WTC11 (cell line): Measurements from ENCODE around the gene GHRHR. TPM values are rescaled to one million over a fixed set of nuclear protein-coding genes. Genes with fewer than 3 reads are reported as not detected.

Experiments
- ATAC-seq: fragments of 200-7000 bp; cut with Tn5 transposase; 2 replicates; pipeline ENCODE4 v1.10.0; 2021; ENCODE audit warnings: mild to moderate bottlenecking, moderate library complexity
- CTCF ChIA-PET: fragments of 300-600 bp; sonication (Branson Sonifier 250); formaldehyde crosslinking; loops from one replicate; lab custom pipeline; 2021; ENCODE audit warnings: antibody characterized with exemption; lab: Charles Lee
- POLR2A ChIA-PET: fragments of 350-600 bp; sonication (Branson Sonifier 250); formaldehyde crosslinking; loops from one replicate; lab custom pipeline; 2021; ENCODE audit warnings: antibody characterized with exemption; lab: Charles Lee
- DNase-seq: peaks from one replicate; pipeline ENCODE4 v3.0.0; 2021; ENCODE audit warnings: low spot score
- H3K27ac Mint-ChIP-seq: 2 replicates; pipeline ENCODE4 v1.8.0; 2021; ENCODE audit warnings: mixed read lengths
- H3K27me3 Mint-ChIP-seq: 2 replicates; pipeline ENCODE4 v1.8.0; 2021; ENCODE audit warnings: low read depth, mild to moderate bottlenecking, moderate library complexity, mixed read lengths
- H3K36me3 Mint-ChIP-seq: 2 replicates; pipeline ENCODE4 v1.8.0; 2021; ENCODE audit warnings: mixed read lengths
- H3K4me1 Mint-ChIP-seq: 2 replicates; pipeline ENCODE4 v1.8.0; 2022; ENCODE audit warnings: mixed read lengths
- H3K4me3 Mint-ChIP-seq: 2 replicates; pipeline ENCODE4 v1.8.0; 2021; ENCODE audit warnings: mild to moderate bottlenecking, moderate library complexity, mixed read lengths
- H3K9me3 Mint-ChIP-seq: 2 replicates; pipeline ENCODE4 v1.8.0; 2021; ENCODE audit warnings: mixed read lengths
- AR ChIP-seq: fragments of 250-450 bp; sonication (Bioruptor Pico); IDR thresholded peaks from 2 replicates; pipeline ENCODE4 v1.9.0; 2021; ENCODE audit warnings: mild to moderate bottlenecking
- CDX4 ChIP-seq: fragments of 250-450 bp; sonication (Bioruptor Pico); IDR thresholded peaks from 2 replicates; pipeline ENCODE4 v1.9.0; 2021; ENCODE audit warnings: moderate library complexity, mild to moderate bottlenecking, inconsistent platforms, borderline replicate concordance
- ESRRA ChIP-seq: sonication (generic); formaldehyde crosslinking; IDR thresholded peaks from 2 replicates; pipeline ENCODE4 v1.8.1; 2022; ENCODE audit warnings: mild to moderate bottlenecking, missing genetic modification reagents, borderline replicate concordance
- MXD4 ChIP-seq: fragments of 250-450 bp; sonication (Bioruptor Pico); IDR thresholded peaks from 2 replicates; pipeline ENCODE4 v1.8.0; 2021; ENCODE audit warnings: mild to moderate bottlenecking, moderate library complexity, borderline replicate concordance
- NR2C2 ChIP-seq: sonication (generic); formaldehyde crosslinking; IDR thresholded peaks from 2 replicates; pipeline ENCODE4 v1.8.0; 2022; ENCODE audit warnings: mild to moderate bottlenecking, missing genetic modification reagents
- SOX15 ChIP-seq: fragments of 250-450 bp; sonication (Bioruptor Pico); IDR thresholded peaks from 2 replicates; pipeline ENCODE4 v1.9.0; 2021; ENCODE audit warnings: mild to moderate bottlenecking
- TCF7 ChIP-seq: sonication (generic); formaldehyde crosslinking; IDR thresholded peaks from 2 replicates; pipeline ENCODE4 v1.8.0; 2022; ENCODE audit warnings: mild to moderate bottlenecking, low read depth, missing genetic modification reagents, moderate library complexity
- TP53 ChIP-seq: sonication (generic); formaldehyde crosslinking; IDR thresholded peaks from 2 replicates; pipeline ENCODE4 v1.8.1; 2023; ENCODE audit warnings: mild to moderate bottlenecking, missing genetic modification reagents
- ZBTB21 ChIP-seq: sonication (generic); formaldehyde crosslinking; IDR thresholded peaks from 2 replicates; pipeline ENCODE4 v1.8.1; 2023; ENCODE audit warnings: mild to moderate bottlenecking, missing genetic modification reagents, borderline replicate concordance
- ZNF138 ChIP-seq: sonication (generic); formaldehyde crosslinking; conservative IDR thresholded peaks from 2 replicates; pipeline ENCODE4 v1.8.1; 2022; ENCODE audit warnings: mild to moderate bottlenecking, moderate library complexity, missing genetic modification reagents
- ZNF219 ChIP-seq: sonication (generic); formaldehyde crosslinking; IDR thresholded peaks from 2 replicates; pipeline ENCODE4 v1.8.0; 2023; ENCODE audit warnings: missing genetic modification reagents, mild to moderate bottlenecking, borderline replicate concordance
- ZNF317 ChIP-seq: sonication (generic); formaldehyde crosslinking; IDR thresholded peaks from 2 replicates; pipeline ENCODE4 v1.8.1; 2023; ENCODE audit warnings: low read depth, mild to moderate bottlenecking, moderate library complexity, missing genetic modification reagents, borderline replicate concordance
- ZNF396 ChIP-seq: fragments of 250-450 bp; sonication (Bioruptor Pico); IDR thresholded peaks from 2 replicates; pipeline ENCODE4 v1.8.0; 2021; ENCODE audit warnings: mild to moderate bottlenecking, moderate library complexity, borderline replicate concordance
- ZNF423 ChIP-seq: fragments of 250-450 bp; sonication (Bioruptor Pico); IDR thresholded peaks from 2 replicates; pipeline ENCODE4 v2.1.2; 2022; ENCODE audit warnings: mild to moderate bottlenecking, moderate library complexity
- total RNA-seq: library from RNA; stranded (reverse); gene quantifications from 3 replicates; pipeline ENCODE4 v1.2.3, GENCODE V29; 2021
- TF ChIP-seq, protein P1 (sequence below): fragments of 250-450 bp; sonication (Bioruptor Pico); conservative IDR thresholded peaks from 2 replicates; pipeline ENCODE4 v1.9.0; 2021; ENCODE audit warnings: mild to moderate bottlenecking
- TF ChIP-seq, protein P2 (sequence below): sonication (generic); formaldehyde crosslinking; IDR thresholded peaks from 2 replicates; pipeline ENCODE4 v1.8.1; 2023; ENCODE audit warnings: mild to moderate bottlenecking, missing genetic modification reagents, borderline replicate concordance
- TF ChIP-seq, protein P3 (sequence below): sonication (generic); formaldehyde crosslinking; IDR thresholded peaks from 2 replicates; pipeline ENCODE4 v1.8.0; 2022; ENCODE audit warnings: mild to moderate bottlenecking, missing genetic modification reagents
- TF ChIP-seq, protein P4 (sequence below): sonication (generic); formaldehyde crosslinking; IDR thresholded peaks from 2 replicates; pipeline ENCODE4 v1.8.0; 2023; ENCODE audit warnings: mild to moderate bottlenecking, missing genetic modification reagents

The GHRHR gene
- total RNA-seq, 1 experiment from 2014 or later: 5.0 TPM

- TF ChIP-seq, protein P1, sequence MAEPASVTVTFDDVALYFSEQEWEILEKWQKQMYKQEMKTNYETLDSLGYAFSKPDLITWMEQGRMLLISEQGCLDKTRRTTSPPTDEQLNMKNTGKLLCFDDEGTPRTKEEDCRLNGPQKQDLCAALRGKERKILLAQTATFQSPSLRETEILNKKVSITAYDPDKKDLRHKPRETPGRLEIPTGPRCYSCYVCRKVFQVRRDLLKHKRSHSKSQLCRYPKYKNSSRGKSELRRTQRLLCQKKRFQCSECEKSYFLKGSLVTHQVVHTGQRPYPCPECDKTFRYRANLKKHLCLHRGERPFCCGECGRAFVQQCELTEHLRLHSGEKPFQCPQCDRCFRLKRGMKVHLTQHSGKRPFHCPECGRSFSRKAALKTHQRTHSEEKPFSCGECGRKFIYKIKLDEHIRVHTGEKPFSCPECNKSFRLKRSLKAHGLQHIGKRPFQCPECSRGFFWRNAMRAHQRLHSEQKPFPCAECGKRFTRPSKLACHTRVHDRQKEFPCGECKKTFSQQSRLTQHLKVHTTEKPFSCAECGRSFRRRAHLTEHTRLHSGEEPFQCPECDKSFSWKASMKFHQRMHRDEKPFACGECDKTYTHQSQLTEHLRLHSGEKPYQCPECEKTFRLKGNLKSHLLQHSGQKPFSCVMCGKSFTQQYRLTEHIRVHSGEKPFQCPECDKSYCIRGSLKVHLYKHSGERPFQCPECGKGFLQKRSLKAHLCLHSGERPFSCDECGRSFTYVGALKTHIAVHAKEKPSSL: no peak
- TF ChIP-seq, protein P2, sequence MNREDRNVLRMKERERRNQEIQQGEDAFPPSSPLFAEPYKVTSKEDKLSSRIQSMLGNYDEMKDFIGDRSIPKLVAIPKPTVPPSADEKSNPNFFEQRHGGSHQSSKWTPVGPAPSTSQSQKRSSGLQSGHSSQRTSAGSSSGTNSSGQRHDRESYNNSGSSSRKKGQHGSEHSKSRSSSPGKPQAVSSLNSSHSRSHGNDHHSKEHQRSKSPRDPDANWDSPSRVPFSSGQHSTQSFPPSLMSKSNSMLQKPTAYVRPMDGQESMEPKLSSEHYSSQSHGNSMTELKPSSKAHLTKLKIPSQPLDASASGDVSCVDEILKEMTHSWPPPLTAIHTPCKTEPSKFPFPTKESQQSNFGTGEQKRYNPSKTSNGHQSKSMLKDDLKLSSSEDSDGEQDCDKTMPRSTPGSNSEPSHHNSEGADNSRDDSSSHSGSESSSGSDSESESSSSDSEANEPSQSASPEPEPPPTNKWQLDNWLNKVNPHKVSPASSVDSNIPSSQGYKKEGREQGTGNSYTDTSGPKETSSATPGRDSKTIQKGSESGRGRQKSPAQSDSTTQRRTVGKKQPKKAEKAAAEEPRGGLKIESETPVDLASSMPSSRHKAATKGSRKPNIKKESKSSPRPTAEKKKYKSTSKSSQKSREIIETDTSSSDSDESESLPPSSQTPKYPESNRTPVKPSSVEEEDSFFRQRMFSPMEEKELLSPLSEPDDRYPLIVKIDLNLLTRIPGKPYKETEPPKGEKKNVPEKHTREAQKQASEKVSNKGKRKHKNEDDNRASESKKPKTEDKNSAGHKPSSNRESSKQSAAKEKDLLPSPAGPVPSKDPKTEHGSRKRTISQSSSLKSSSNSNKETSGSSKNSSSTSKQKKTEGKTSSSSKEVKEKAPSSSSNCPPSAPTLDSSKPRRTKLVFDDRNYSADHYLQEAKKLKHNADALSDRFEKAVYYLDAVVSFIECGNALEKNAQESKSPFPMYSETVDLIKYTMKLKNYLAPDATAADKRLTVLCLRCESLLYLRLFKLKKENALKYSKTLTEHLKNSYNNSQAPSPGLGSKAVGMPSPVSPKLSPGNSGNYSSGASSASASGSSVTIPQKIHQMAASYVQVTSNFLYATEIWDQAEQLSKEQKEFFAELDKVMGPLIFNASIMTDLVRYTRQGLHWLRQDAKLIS (CRISPR knock-in tag): no peak
- TF ChIP-seq, protein P3, sequence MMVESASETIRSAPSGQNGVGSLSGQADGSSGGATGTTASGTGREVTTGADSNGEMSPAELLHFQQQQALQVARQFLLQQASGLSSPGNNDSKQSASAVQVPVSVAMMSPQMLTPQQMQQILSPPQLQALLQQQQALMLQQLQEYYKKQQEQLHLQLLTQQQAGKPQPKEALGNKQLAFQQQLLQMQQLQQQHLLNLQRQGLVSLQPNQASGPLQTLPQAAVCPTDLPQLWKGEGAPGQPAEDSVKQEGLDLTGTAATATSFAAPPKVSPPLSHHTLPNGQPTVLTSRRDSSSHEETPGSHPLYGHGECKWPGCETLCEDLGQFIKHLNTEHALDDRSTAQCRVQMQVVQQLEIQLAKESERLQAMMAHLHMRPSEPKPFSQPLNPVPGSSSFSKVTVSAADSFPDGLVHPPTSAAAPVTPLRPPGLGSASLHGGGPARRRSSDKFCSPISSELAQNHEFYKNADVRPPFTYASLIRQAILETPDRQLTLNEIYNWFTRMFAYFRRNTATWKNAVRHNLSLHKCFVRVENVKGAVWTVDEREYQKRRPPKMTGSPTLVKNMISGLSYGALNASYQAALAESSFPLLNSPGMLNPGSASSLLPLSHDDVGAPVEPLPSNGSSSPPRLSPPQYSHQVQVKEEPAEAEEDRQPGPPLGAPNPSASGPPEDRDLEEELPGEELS (CRISPR knock-in tag): no peak
- TF ChIP-seq ZNF396 (no peak), TCF7 (CRISPR knock-in tag) (no peak), ZNF219 (CRISPR knock-in tag) (no peak), ZNF423 (CRISPR knock-in tag) (no peak), AR (CRISPR knock-in tag) (no peak), CDX4 (no peak)
- TF ChIP-seq, protein P4, sequence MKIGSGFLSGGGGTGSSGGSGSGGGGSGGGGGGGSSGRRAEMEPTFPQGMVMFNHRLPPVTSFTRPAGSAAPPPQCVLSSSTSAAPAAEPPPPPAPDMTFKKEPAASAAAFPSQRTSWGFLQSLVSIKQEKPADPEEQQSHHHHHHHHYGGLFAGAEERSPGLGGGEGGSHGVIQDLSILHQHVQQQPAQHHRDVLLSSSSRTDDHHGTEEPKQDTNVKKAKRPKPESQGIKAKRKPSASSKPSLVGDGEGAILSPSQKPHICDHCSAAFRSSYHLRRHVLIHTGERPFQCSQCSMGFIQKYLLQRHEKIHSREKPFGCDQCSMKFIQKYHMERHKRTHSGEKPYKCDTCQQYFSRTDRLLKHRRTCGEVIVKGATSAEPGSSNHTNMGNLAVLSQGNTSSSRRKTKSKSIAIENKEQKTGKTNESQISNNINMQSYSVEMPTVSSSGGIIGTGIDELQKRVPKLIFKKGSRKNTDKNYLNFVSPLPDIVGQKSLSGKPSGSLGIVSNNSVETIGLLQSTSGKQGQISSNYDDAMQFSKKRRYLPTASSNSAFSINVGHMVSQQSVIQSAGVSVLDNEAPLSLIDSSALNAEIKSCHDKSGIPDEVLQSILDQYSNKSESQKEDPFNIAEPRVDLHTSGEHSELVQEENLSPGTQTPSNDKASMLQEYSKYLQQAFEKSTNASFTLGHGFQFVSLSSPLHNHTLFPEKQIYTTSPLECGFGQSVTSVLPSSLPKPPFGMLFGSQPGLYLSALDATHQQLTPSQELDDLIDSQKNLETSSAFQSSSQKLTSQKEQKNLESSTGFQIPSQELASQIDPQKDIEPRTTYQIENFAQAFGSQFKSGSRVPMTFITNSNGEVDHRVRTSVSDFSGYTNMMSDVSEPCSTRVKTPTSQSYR (CRISPR knock-in tag): no peak
Measured at GRCh38 chr7:30927559-30927958, 36.2 kb upstream of the GHRHR start (continued).

DNA sequence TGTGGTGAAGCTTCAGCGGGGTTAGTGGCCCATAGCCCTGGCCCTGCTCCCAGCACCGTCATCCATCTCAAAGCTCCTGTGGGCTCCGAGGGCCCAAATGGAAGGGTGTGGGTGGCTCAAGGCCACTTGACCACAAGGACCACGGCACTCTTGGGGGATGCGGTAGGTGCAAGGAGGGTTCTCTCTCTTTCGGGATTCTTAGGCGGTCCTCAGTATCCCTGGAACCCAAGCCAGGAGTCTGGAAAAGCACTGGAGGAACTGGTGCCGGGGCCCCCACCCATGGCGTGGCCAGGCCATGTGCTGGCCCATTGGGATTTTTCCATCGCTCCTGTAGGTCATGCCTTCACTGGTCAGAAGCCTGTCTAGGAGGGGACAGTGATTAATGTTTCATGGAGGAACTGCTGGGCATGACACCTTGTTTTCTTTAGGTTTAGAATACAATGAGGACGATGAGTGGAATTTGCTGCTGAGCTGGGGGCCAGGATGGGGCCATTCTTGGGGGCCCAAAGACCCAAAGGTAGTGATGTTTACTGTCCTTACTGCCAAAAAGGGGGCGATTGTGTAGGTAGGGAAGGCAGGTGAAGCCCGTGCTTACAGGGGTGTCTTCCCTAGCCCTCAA, 35.4 kb upstream of the GHRHR start:
- H3K27ac Mint-ChIP-seq: no peak overlapping the region
- H3K4me1 Mint-ChIP-seq: no peaks in the 10 kb centered on the region
- CTCF ChIA-PET: interaction anchor here (2.8 kb wide), 1 partner anchor 10 kb away, joined by 19 read pairs; no protein-coding TSS in a partner anchor
- H3K4me3 Mint-ChIP-seq: no peak overlapping the region
- TF ChIP-seq ESRRA (no peak), TP53 (CRISPR knock-in tag) (no peak), ZNF317 (CRISPR knock-in tag) (no peak), SOX15 (CRISPR knock-in tag) (no peak), NR2C2 (CRISPR knock-in tag) (no peak), MXD4 (CRISPR knock-in tag) (no peak), ZBTB21 (CRISPR knock-in tag) (no peak), ZNF138 (CRISPR knock-in tag) (no peak)
- TF ChIP-seq, protein P4 (CRISPR knock-in tag): no peak
- TF ChIP-seq, all 79 proteins: peak for 0
- no peak for DNase-seq
- Mint-ChIP-seq H3K27me3 (peaks cover 8% of the 10 kb centered on the region; the same call in 1 of the 2 replicates), H3K36me3 (no peaks in the 10 kb centered on the region), H3K9me3 (peaks cover 13% of the 10 kb centered on the region)
- POLR2A ChIA-PET: no interaction called here
- no peak for ATAC-seq
